ENCODE results near the gene CADM2. TPM values are rescaled to one million over a fixed set of nuclear protein-coding genes. Genes with fewer than 3 reads are reported as not detected.

Gene CADM2
- total and polyA plus RNA-seq, 2 experiments from 2014 or later, result 13.3 to 47.5 TPM

GRCh38 chr3:84943379-84943778 lies 15.4 kb upstream of the CADM2 start:
- Histone ChIP-seq H3K79me2 (replicated peaks; ENCODE audit: insufficient read depth) (no peaks in the 10 kb centered on the region), H3K9me2 (ENCODE audit: insufficient read depth) (no peaks in the 10 kb centered on the region), H3K4me2 (no peak overlapping the region), H3K4me3 (no peak overlapping the region), H3K27me3 (ENCODE audit: insufficient read depth) (no peaks in the 10 kb centered on the region), H4K20me1 (replicated peaks; ENCODE audit: insufficient read depth) (no peaks in the 10 kb centered on the region), H2AFZ (no peak overlapping the region), H3F3A (replicated peaks; ENCODE audit: low read depth) (no peaks in the 10 kb centered on the region), H3K36me3 (ENCODE audit: insufficient read depth) (no peaks in the 10 kb centered on the region), H3K27ac (ENCODE audit: low read depth) (no peak overlapping the region), H3K4me1 (ENCODE audit: insufficient read depth) (no peaks in the 10 kb centered on the region)
- DNase-seq (ENCODE audit: low spot score) (peak; percentile 56), ATAC-seq (peak; percentile 83)
- no peak overlapping the region for H3K4me3 Mint-ChIP-seq
- TF ChIP-seq CTCF (conservative IDR thresholded peaks at IDR 0.05; ENCODE audit: low read depth in 2 of 2) (peak; percentile 66), EZH2 (IDR thresholded peaks at IDR 0.05; ENCODE audit: low read depth, unreplicated experiment) (no peak)
- H3K4me1 Mint-ChIP-seq, result 0 out of 3 replicates have a peak, but pooled peaks cover 2% of the 10 kb centered on the region
- no peak overlapping the region for H3K27ac Mint-ChIP-seq
- H3K36me3 Mint-ChIP-seq (ENCODE audit: low read depth), result no peaks in the 10 kb centered on the region
- H3K27me3 Mint-ChIP-seq (ENCODE audit: insufficient read depth, low read depth, poor library complexity), result no peaks in the 10 kb centered on the region
- no peaks in the 10 kb centered on the region for H3K9me3 Mint-ChIP-seq

GRCh38 chr3:84946240-84946639 lies 12.5 kb upstream of the CADM2 start:
- no peaks in the 10 kb centered on the region for H3K79me2 ChIP-seq (replicated peaks; ENCODE audit: insufficient read depth)
- no peaks in the 10 kb centered on the region for H3K27me3 ChIP-seq (ENCODE audit: insufficient read depth)
- H3K27ac ChIP-seq (ENCODE audit: low read depth), result no peak overlapping the region
- H3K9me2 ChIP-seq (ENCODE audit: insufficient read depth), result peaks cover 9% of the 10 kb centered on the region; the same call in 1 of the 2 replicates
- Mint-ChIP-seq H3K27me3 (ENCODE audit: insufficient read depth, low read depth, poor library complexity) (no peaks in the 10 kb centered on the region), H3K9me3 (peaks cover 6% of the 10 kb centered on the region; the same call in 2 of the 3 replicates), H3K4me3 (no peak overlapping the region), H3K36me3 (ENCODE audit: low read depth) (peaks cover under 1% of the 10 kb centered on the region; the same call in 1 of the 3 replicates), H3K27ac (no peak overlapping the region), H3K4me1 (0 out of 3 replicates have a peak, but pooled peaks cover 2% of the 10 kb centered on the region)
- no peak overlapping the region for H3K4me2 ChIP-seq
- H4K20me1 ChIP-seq (replicated peaks; ENCODE audit: insufficient read depth), result no peaks in the 10 kb centered on the region
- no peak overlapping the region for H2AFZ ChIP-seq
- ATAC-seq, result no peak
- H3K4me1 ChIP-seq (ENCODE audit: insufficient read depth), result no peaks in the 10 kb centered on the region
- H3K4me3 ChIP-seq, result no peak overlapping the region
- peak; percentile 54 for DNase-seq (ENCODE audit: low spot score)
- no peaks in the 10 kb centered on the region for H3F3A ChIP-seq (replicated peaks; ENCODE audit: low read depth)
- no peak for TF ChIP-seq ZNF114 (CRISPR knock-in tag; IDR thresholded peaks at IDR 0.05)
- peak; percentile 75 for TF ChIP-seq REST (IDR thresholded peaks at IDR 0.05; ENCODE audit: unreplicated experiment)
- TF ChIP-seq STAT1 (IDR thresholded peaks at IDR 0.05; ENCODE audit: unreplicated experiment), result no peak
- H3K36me3 ChIP-seq (ENCODE audit: insufficient read depth), result no peaks in the 10 kb centered on the region
